Measurements from ENCODE around the gene ARFGAP1.

The ARFGAP1 gene

GRCh38 chr20:63311833-63312243 lies 39.2 kb downstream of the ARFGAP1 start:
- Histone ChIP-seq H3K27me3 (0 out of 2 replicates have a peak, but pooled peaks cover 2% of the 10 kb centered on the region), H3K4me3 (ENCODE audit: low read depth, low read length) (no peak overlapping the region), H3K4me1 (no peaks in the 10 kb centered on the region), H3K9me3 (no peaks in the 10 kb centered on the region), H3K36me3 (no peaks in the 10 kb centered on the region)
- DNase-seq, result no peak
- TF ChIP-seq, protein P1, sequence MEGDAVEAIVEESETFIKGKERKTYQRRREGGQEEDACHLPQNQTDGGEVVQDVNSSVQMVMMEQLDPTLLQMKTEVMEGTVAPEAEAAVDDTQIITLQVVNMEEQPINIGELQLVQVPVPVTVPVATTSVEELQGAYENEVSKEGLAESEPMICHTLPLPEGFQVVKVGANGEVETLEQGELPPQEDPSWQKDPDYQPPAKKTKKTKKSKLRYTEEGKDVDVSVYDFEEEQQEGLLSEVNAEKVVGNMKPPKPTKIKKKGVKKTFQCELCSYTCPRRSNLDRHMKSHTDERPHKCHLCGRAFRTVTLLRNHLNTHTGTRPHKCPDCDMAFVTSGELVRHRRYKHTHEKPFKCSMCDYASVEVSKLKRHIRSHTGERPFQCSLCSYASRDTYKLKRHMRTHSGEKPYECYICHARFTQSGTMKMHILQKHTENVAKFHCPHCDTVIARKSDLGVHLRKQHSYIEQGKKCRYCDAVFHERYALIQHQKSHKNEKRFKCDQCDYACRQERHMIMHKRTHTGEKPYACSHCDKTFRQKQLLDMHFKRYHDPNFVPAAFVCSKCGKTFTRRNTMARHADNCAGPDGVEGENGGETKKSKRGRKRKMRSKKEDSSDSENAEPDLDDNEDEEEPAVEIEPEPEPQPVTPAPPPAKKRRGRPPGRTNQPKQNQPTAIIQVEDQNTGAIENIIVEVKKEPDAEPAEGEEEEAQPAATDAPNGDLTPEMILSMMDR (IDR thresholded peaks at IDR 0.05; ENCODE audit: low read depth, low read length), result no peak

- Histone ChIP-seq H3K4me1 (no peaks in the 10 kb centered on the region), H3K4me3 (ENCODE audit: low read depth, low read length) (no peak overlapping the region), H3K36me3 (no peaks in the 10 kb centered on the region), H3K9me3 (no peaks in the 10 kb centered on the region), H3K27me3 (0 out of 2 replicates have a peak, but pooled peaks cover 2% of the 10 kb centered on the region)
- TF ChIP-seq, protein P1 (IDR thresholded peaks at IDR 0.05; ENCODE audit: low read depth, low read length), result no peak
- no peak for DNase-seq
Observed at GRCh38 chr20:63312273-63312672, 39.7 kb downstream of the ARFGAP1 start.

DNA sequence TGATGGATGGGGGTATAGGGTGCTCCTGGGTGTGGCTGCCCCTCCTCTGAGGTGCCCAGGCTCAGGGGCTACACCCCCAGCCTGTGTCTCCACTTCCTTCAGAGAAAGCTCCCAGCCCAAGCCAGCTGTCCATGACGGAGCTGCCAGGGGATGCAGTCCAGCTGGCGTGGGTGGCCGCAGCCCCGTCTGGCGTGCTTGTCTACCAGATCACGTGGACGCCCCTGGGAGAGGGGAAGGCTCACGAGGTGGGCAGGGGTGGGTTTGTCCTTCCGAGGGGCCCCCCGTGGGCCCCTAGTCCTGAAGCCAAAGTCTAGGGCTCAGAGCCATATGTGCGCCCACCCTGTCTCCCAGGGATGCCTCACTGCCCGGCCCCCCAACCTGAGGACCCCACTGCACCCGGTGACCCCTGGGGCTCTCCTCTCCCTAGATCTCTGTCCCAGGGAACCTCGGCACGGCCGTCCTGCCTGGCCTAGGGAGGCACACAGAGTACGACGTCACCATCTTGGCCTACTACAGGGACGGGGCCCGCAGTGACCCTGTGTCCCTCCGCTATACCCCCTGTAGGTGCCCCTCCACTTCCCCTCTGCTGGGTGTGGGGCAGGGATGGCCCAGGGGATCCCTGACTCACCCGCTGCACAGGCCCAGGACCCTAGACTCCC lies 40.2 kb downstream of the ARFGAP1 start:
- no peak overlapping the region for H3K4me3 ChIP-seq (ENCODE audit: low read depth, low read length)
- H3K36me3 ChIP-seq, result no peaks in the 10 kb centered on the region
- no peaks in the 10 kb centered on the region for H3K27me3 ChIP-seq
- H3K4me1 ChIP-seq, result no peaks in the 10 kb centered on the region
- DNase-seq, result no peak
- H3K9me3 ChIP-seq, result no peaks in the 10 kb centered on the region
- TF ChIP-seq, protein P1 (IDR thresholded peaks at IDR 0.05; ENCODE audit: low read depth, low read length), result no peak

- TF ChIP-seq, protein P1 (IDR thresholded peaks at IDR 0.05; ENCODE audit: low read depth, low read length), result no peak
- DNase-seq, result no peak
- Histone ChIP-seq H3K4me1 (no peaks in the 10 kb centered on the region), H3K4me3 (ENCODE audit: low read depth, low read length) (no peak overlapping the region), H3K36me3 (no peaks in the 10 kb centered on the region), H3K9me3 (no peaks in the 10 kb centered on the region), H3K27me3 (no peaks in the 10 kb centered on the region)
Observed at GRCh38 chr20:63313349-63314014, 40.9 kb downstream of the ARFGAP1 start.

DNA sequence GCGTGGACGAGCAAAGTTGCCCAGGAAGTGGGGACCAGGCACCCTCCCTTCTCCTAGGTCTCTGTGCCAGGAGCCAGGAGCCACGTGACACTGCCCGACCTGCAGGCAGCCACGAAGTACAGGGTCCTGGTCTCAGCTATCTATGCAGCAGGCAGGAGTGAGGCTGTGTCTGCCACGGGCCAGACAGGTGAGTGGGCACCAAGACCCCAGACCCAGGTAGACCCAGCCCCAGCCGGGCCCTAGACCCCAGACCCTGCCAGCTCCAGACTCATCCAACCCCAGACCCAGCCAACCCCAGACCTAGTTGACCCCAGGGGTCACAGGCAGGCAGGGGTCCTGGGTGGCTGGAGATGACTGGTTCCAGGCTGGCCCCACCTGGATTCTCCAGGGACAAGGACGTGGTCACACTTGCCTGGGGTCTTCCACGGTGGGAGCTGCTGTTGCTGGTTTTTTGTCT lies 41.4 kb downstream of the ARFGAP1 start:
- Histone ChIP-seq H3K4me1 (no peaks in the 10 kb centered on the region), H3K9me3 (no peaks in the 10 kb centered on the region), H3K4me3 (ENCODE audit: low read depth, low read length) (no peak overlapping the region), H3K36me3 (no peaks in the 10 kb centered on the region), H3K27me3 (no peaks in the 10 kb centered on the region)
- no peak for DNase-seq
- TF ChIP-seq, protein P1 (IDR thresholded peaks at IDR 0.05; ENCODE audit: low read depth, low read length), result no peak

Measured in BE2C (cell line).